KBM-7 (cell line): ENCODE measurements around the gene ADAMTS8.
A peak's percentile ranks its signal among the peaks of the same experiment; 100 is the strongest.

Experiments used
- DNase-seq: peaks from one replicate; pipeline ENCODE4 v3.0.0-alpha.2; 2015
- in situ Hi-C: fragments of 300-500 bp; cut with MboI; formaldehyde crosslinking; loops from 2 replicates; pipeline ENCODE4 v1.14.3; 2020; ENCODE audit warnings: low sequenced_read_pairs, low pct_unique_long_range_greater_than_20kb, mixed read lengths

The ADAMTS8 gene

GRCh38 chr11:130462931-130463330 lies 34.5 kb upstream of the ADAMTS8 start:
- in situ Hi-C loops: no loop called here
- no peak for DNase-seq

- in situ Hi-C loops: no loop called here
- no peak for DNase-seq
These were observed 33.9 kb upstream of the ADAMTS8 start for GRCh38 chr11:130462101-130462885.

- DNase-seq: no peak
- in situ Hi-C loops: no loop called here
These were observed 31.1 kb upstream of the ADAMTS8 start for GRCh38 chr11:130459521-130459920.

GRCh38 chr11:130458410-130458729 lies 30.0 kb upstream of the ADAMTS8 start:
- in situ Hi-C loops: no loop called here
- no peak for DNase-seq

GRCh38 chr11:130457623-130458409 lies 29.4 kb upstream of the ADAMTS8 start:
- in situ Hi-C loops: no loop called here
- DNase-seq: no peak

GRCh38 chr11:130456286-130456685 lies 27.9 kb upstream of the ADAMTS8 start:
- no peak for DNase-seq
- in situ Hi-C loops: no loop called here

GRCh38 chr11:130455483-130456127 lies 27.2 kb upstream of the ADAMTS8 start:
- in situ Hi-C loops: no loop called here

GRCh38 chr11:130454491-130455252 lies 26.3 kb upstream of the ADAMTS8 start:
- DNase-seq: no peak

More at GRCh38 chr11:130455483-130456127, 27.2 kb upstream of the ADAMTS8 start:
- DNase-seq: no peak

GRCh38 chr11:130452940-130453339 lies 24.5 kb upstream of the ADAMTS8 start:
- in situ Hi-C loops: no loop called here

More at GRCh38 chr11:130454491-130455252, 26.3 kb upstream of the ADAMTS8 start:
- in situ Hi-C loops: no loop called here

GRCh38 chr11:130452176-130452575 lies 23.8 kb upstream of the ADAMTS8 start:
- no peak for DNase-seq
- in situ Hi-C loops: no loop called here

More at GRCh38 chr11:130452940-130453339, 24.5 kb upstream of the ADAMTS8 start:
- no peak for DNase-seq

- in situ Hi-C loops: no loop called here
- DNase-seq: no peak
These were observed 23.0 kb upstream of the ADAMTS8 start for GRCh38 chr11:130451231-130452019.

- DNase-seq: no peak
- in situ Hi-C loops: loop anchor here (25.0 kb wide), 1 partner anchor 412 kb away; no protein-coding TSS in a partner anchor
These were observed 21.8 kb upstream of the ADAMTS8 start for GRCh38 chr11:130449996-130450769.

- DNase-seq: no peak
- in situ Hi-C loops: loop anchor here (25.0 kb wide), 1 partner anchor 413 kb away; no protein-coding TSS in a partner anchor
These were observed 21.0 kb upstream of the ADAMTS8 start for GRCh38 chr11:130449310-130449990.

GRCh38 chr11:130448416-130449309 lies 20.3 kb upstream of the ADAMTS8 start, which contains the start of gene ADAMTS15:
Gene ADAMTS15, plus strand, starts transcription at chr11:130448645. Its CDS starts 329 bp downstream, at chr11:130448974.
- in situ Hi-C loops: loop anchor here (25.0 kb wide), 1 partner anchor 414 kb away; no protein-coding TSS in a partner anchor
- DNase-seq: peak; percentile 86

- no peak for DNase-seq
- in situ Hi-C loops: loop anchor here (25.0 kb wide), 1 partner anchor 414 kb away; no protein-coding TSS in a partner anchor
These were observed 19.6 kb upstream of the ADAMTS8 start for GRCh38 chr11:130448039-130448415.

GRCh38 chr11:130445788-130446187 lies 17.4 kb upstream of the ADAMTS8 start:
- in situ Hi-C loops: loop anchor here (25.0 kb wide), 1 partner anchor 417 kb away; no protein-coding TSS in a partner anchor
- DNase-seq: no peak
